Naive B cell (primary cell): Measurements from ENCODE around the gene GDI1. TPM values are rescaled to one million over a fixed set of nuclear protein-coding genes. Genes with fewer than 3 reads are reported as not detected.

ENCODE experiments used
- ATAC-seq, 2 donors: fragments of 150-1000 bp; cut with Tn5 transposase; 2 replicates each; pipeline ENCODE4 v1.10.0; 2021; ENCODE audit warnings: low read depth in 2 of 2, mild to moderate bottlenecking in 2 of 2, moderate library complexity in 2 of 2
- DNase-seq: peaks from one replicate; pipeline ENCODE4 v3.0.0; 2022
- H3K27ac Mint-ChIP-seq, 6 donors: one replicate each; pipeline ENCODE4 v1.8.0; 2020 to 2022; ENCODE audit warnings: mild to moderate bottlenecking in 6 of 6, mixed read lengths in 6 of 6, moderate library complexity in 5 of 6, inconsistent platforms in 2 of 6
- H3K27me3 Mint-ChIP-seq, 3 donors: one replicate each; pipeline ENCODE4 v1.8.0; 2021 to 2022; ENCODE audit warnings: mixed read lengths in 3 of 3, mild to moderate bottlenecking in 1 of 3
- H3K36me3 Mint-ChIP-seq, 2 donors: one replicate each; pipeline ENCODE4 v1.8.0; 2020 to 2022; ENCODE audit warnings: mixed read lengths in 2 of 2, inconsistent platforms in 1 of 2, mild to moderate bottlenecking in 1 of 2
- H3K4me1 Mint-ChIP-seq, 3 donors: one replicate each; pipeline ENCODE4 v1.8.0; 2020 to 2022; ENCODE audit warnings: mixed read lengths in 3 of 3, inconsistent platforms in 1 of 3, mild to moderate bottlenecking in 1 of 3, moderate library complexity in 1 of 3
- H3K4me3 Mint-ChIP-seq, 8 donors: one replicate each; pipeline ENCODE4 v1.8.0; 2020 to 2022; ENCODE audit warnings: mild to moderate bottlenecking in 8 of 8, mixed read lengths in 8 of 8, moderate library complexity in 8 of 8, inconsistent platforms in 2 of 8
- H3K9me3 Mint-ChIP-seq, 7 donors: one replicate each; pipeline ENCODE4 v1.8.0; 2020 to 2022; ENCODE audit warnings: mixed read lengths in 7 of 7, mild to moderate bottlenecking in 5 of 7, inconsistent platforms in 2 of 7, moderate library complexity in 1 of 7
- polyA plus RNA-seq, 6 donors: library from polyadenylated mRNA; unstranded; fragments of 300-500 nt; fragmentation: Illumina TruSeq; gene quantifications; one replicate each; pipeline ENCODE4 v1.2.3, GENCODE V29; 2021; ENCODE audit warnings: low read depth in 6 of 6

Gene GDI1
- polyA plus RNA-seq, 6 donors from 2014 or later = 28.4 to 44.3 (median 35.5) TPM

- Mint-ChIP-seq H3K4me1 (peaks cover 5 to 13% (median 10%) of the 10 kb centered on the region in 3 donors), H3K27me3 (no peaks in the 10 kb centered on the region), H3K9me3 (no peaks in the 10 kb centered on the region), H3K27ac (peak overlapping the region in 3 of 6 donors; percentile 31 to 81 (median 69)), H3K4me3 (peak overlapping the region in 1 of 8 donors; percentile 25), H3K36me3 (no peaks in the 10 kb centered on the region)
- DNase-seq = no peak
- ATAC-seq = no peak
Observed at GRCh38 chrX:154446430-154446829, 9.5 kb downstream of the GDI1 start.

- Mint-ChIP-seq H3K4me3 (peak overlapping the region in 1 of 8 donors; percentile 57), H3K9me3 (no peaks in the 10 kb centered on the region), H3K27me3 (no peaks in the 10 kb centered on the region), H3K27ac (no peak overlapping the region), H3K4me1 (peaks cover 5 to 10% (median 9%) of the 10 kb centered on the region in 3 donors), H3K36me3 (no peaks in the 10 kb centered on the region)
- DNase-seq = no peak
- ATAC-seq = no peak
Observed at GRCh38 chrX:154448484-154448883, 11.5 kb downstream of the GDI1 start.

- ATAC-seq (no peak), DNase-seq (no peak)
- H3K27me3 Mint-ChIP-seq = no peaks in the 10 kb centered on the region
- H3K4me3 Mint-ChIP-seq = peak overlapping the region in 1 of 8 donors; percentile 76
- H3K27ac Mint-ChIP-seq = no peak overlapping the region
- H3K36me3 Mint-ChIP-seq = no peaks in the 10 kb centered on the region
- H3K9me3 Mint-ChIP-seq = peaks cover 0 to 2% (median 0%) of the 10 kb centered on the region in 7 donors
- H3K4me1 Mint-ChIP-seq = peaks cover 5 to 11% (median 6%) of the 10 kb centered on the region in 3 donors
Observed at GRCh38 chrX:154449618-154450017, 12.7 kb downstream of the GDI1 start.

- no peaks in the 10 kb centered on the region for H3K36me3 Mint-ChIP-seq
- DNase-seq (no peak), ATAC-seq (no peak)
- no peaks in the 10 kb centered on the region for H3K27me3 Mint-ChIP-seq
- H3K9me3 Mint-ChIP-seq = peaks cover 0 to 3% (median 0%) of the 10 kb centered on the region in 7 donors
- H3K4me3 Mint-ChIP-seq = no peak overlapping the region
- peaks cover 5 to 6% (median 6%) of the 10 kb centered on the region in 3 donors for H3K4me1 Mint-ChIP-seq
- no peak overlapping the region for H3K27ac Mint-ChIP-seq
Observed at GRCh38 chrX:154450312-154450711, 13.4 kb downstream of the GDI1 start.

GRCh38 chrX:154452823-154453222 is 15.9 kb downstream of the GDI1 start:
- peaks cover 0 to 7% (median 0%) of the 10 kb centered on the region in 7 donors for H3K9me3 Mint-ChIP-seq
- H3K36me3 Mint-ChIP-seq = no peaks in the 10 kb centered on the region
- DNase-seq (no peak), ATAC-seq (no peak)
- peaks cover 6 to 7% (median 6%) of the 10 kb centered on the region in 3 donors for H3K4me1 Mint-ChIP-seq
- H3K4me3 Mint-ChIP-seq = peak overlapping the region in 1 of 8 donors; percentile 12
- no peaks in the 10 kb centered on the region for H3K27me3 Mint-ChIP-seq
- H3K27ac Mint-ChIP-seq = peak overlapping the region in 1 of 6 donors; percentile 74

- H3K27ac Mint-ChIP-seq = peak overlapping the region; percentile 69 to 97 (median 94)
- H3K9me3 Mint-ChIP-seq = peaks cover 0 to 7% (median 0%) of the 10 kb centered on the region in 7 donors
- ATAC-seq (peak; percentile 73 to 75), DNase-seq (peak; percentile 73)
- peak overlapping the region; percentile 86 to 97 (median 92) for H3K4me3 Mint-ChIP-seq
- no peaks in the 10 kb centered on the region for H3K27me3 Mint-ChIP-seq
- H3K4me1 Mint-ChIP-seq = peaks cover 11 to 28% (median 19%) of the 10 kb centered on the region in 3 donors
- no peaks in the 10 kb centered on the region for H3K36me3 Mint-ChIP-seq
Observed at GRCh38 chrX:154457491-154458115, 20.6 kb downstream of the GDI1 start.

GRCh38 chrX:154458116-154458953 is 21.4 kb downstream of the GDI1 start, which contains the start of gene PLXNA3:
Gene PLXNA3 (plus strand): TSS chrX:154458281. CDS start chrX:154460184, 1,903 bp downstream.
- Mint-ChIP-seq H3K36me3 (no peaks in the 10 kb centered on the region), H3K4me1 (peaks cover 11 to 28% (median 19%) of the 10 kb centered on the region in 3 donors), H3K9me3 (peaks cover 0 to 9% (median 0%) of the 10 kb centered on the region in 7 donors), H3K27ac (peak within 1 kb of the TSS; percentile 69 to 97 (median 94)), H3K4me3 (peak within 1 kb of the TSS; percentile 86 to 97 (median 92)), H3K27me3 (no peaks in the 10 kb centered on the region)
- ATAC-seq = peak; percentile 79 to 82
- DNase-seq = peak; percentile 71

- no peak for DNase-seq
Observed at GRCh38 chrX:154458954-154459778, 22.2 kb downstream of the GDI1 start.

GRCh38 chrX:154459832-154460231 is 22.9 kb downstream of the GDI1 start:
- Mint-ChIP-seq H3K4me3 (peak overlapping the region in 7 of 8 donors; percentile 29 to 89 (median 73)), H3K36me3 (no peaks in the 10 kb centered on the region), H3K27ac (no peak overlapping the region), H3K9me3 (peaks cover 0 to 9% (median 0%) of the 10 kb centered on the region in 7 donors), H3K4me1 (peaks cover 9 to 28% (median 19%) of the 10 kb centered on the region in 3 donors), H3K27me3 (no peaks in the 10 kb centered on the region)
- no peak for DNase-seq
- no peak for ATAC-seq

More at GRCh38 chrX:154458954-154459778, 22.2 kb downstream of the GDI1 start:
- H3K4me1 Mint-ChIP-seq = peaks cover 11 to 28% (median 19%) of the 10 kb centered on the region in 3 donors
- H3K9me3 Mint-ChIP-seq = peaks cover 0 to 9% (median 0%) of the 10 kb centered on the region in 7 donors
- peak in 1 of 2 donors; percentile 14 for ATAC-seq
- peak overlapping the region; percentile 74 to 89 (median 84) for H3K4me3 Mint-ChIP-seq
- H3K27ac Mint-ChIP-seq = peak overlapping the region in 4 of 6 donors; percentile 25 to 76 (median 64)
- no peaks in the 10 kb centered on the region for H3K36me3 Mint-ChIP-seq
- no peaks in the 10 kb centered on the region for H3K27me3 Mint-ChIP-seq

GRCh38 chrX:154460326-154460725 is 23.4 kb downstream of the GDI1 start:
- Mint-ChIP-seq H3K36me3 (no peaks in the 10 kb centered on the region), H3K4me1 (peaks cover 9 to 28% (median 19%) of the 10 kb centered on the region in 3 donors), H3K27ac (no peak overlapping the region), H3K9me3 (peaks cover 0 to 7% (median 0%) of the 10 kb centered on the region in 7 donors), H3K27me3 (no peaks in the 10 kb centered on the region), H3K4me3 (peak overlapping the region in 5 of 8 donors; percentile 5 to 74 (median 51))
- ATAC-seq (no peak), DNase-seq (no peak)

GRCh38 chrX:154462396-154462795 is 25.4 kb downstream of the GDI1 start:
- H3K27ac Mint-ChIP-seq = no peak overlapping the region
- no peaks in the 10 kb centered on the region for H3K27me3 Mint-ChIP-seq
- H3K4me1 Mint-ChIP-seq = peaks cover 6 to 24% (median 16%) of the 10 kb centered on the region in 3 donors
- no peak overlapping the region for H3K4me3 Mint-ChIP-seq
- H3K9me3 Mint-ChIP-seq = peaks cover 0 to 3% (median 0%) of the 10 kb centered on the region in 7 donors
- H3K36me3 Mint-ChIP-seq = no peaks in the 10 kb centered on the region
- no peak for ATAC-seq
- DNase-seq = no peak

GRCh38 chrX:154463611-154464220 is 26.8 kb downstream of the GDI1 start:
- Mint-ChIP-seq H3K4me1 (peaks cover 4 to 21% (median 14%) of the 10 kb centered on the region in 3 donors), H3K4me3 (no peak overlapping the region), H3K9me3 (peaks cover 0 to 2% (median 0%) of the 10 kb centered on the region in 7 donors), H3K27me3 (no peaks in the 10 kb centered on the region), H3K36me3 (no peaks in the 10 kb centered on the region), H3K27ac (peak overlapping the region in 1 of 6 donors; percentile 21)
- DNase-seq (no peak), ATAC-seq (no peak)
